GM12874 (cell line): ENCODE measurements around the gene ADAM12.

Source experiments
- CTCF ChIP-seq: IDR thresholded peaks from 2 replicates; pipeline ENCODE4 v1.5.1; 2011; ENCODE audit warnings: low read depth, mild to moderate bottlenecking, control low read depth, low read length, moderate library complexity; ENCODE audit not compliant: insufficient read depth

The ADAM12 gene

GRCh38 chr10:126108693-126109092, 279.6 kb downstream of the ADAM12 start:
- no peak for TF ChIP-seq CTCF

GRCh38 chr10:126104767-126105166, 283.5 kb downstream of the ADAM12 start:
- TF ChIP-seq CTCF, result no peak

DNA sequence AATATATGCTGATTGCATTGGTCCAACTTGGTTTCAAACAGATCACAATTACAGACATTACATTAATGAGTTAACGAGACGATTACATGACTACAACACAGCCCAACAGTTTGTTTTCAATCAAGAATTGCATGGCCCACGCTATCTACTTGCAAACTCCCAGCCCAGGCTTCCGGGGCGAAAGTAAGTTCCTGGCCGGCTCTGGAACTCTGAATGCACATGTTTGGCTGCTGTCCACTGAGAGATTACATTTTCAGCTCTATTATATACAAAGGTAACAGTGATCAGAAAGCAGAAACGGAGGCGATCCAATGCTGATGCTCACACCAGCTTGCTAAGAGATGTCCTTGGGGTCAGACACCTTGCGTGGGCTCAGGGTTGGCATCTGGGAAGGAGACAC, 285.6 kb downstream of the ADAM12 start:
- TF ChIP-seq CTCF, result no peak

DNA sequence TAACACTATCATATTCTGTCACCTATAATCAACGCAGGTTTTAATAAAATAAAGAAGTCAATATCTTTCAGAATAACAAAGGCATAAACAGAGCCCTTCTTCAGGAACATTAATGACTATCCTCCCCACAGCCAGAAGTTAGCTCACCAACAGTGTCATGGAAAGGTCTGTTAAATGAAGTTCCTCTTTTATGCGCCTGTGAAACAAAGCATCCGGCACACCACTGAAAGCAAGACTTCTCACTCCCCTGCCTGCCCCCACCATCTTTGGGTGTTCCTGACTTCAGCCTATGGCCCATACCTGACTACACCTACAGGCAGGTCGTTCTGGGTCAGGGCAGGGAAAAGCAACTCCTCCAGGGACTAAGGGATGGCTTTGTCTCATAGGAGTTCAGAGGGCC, 286.5 kb downstream of the ADAM12 start:
- TF ChIP-seq CTCF, result no peak

DNA sequence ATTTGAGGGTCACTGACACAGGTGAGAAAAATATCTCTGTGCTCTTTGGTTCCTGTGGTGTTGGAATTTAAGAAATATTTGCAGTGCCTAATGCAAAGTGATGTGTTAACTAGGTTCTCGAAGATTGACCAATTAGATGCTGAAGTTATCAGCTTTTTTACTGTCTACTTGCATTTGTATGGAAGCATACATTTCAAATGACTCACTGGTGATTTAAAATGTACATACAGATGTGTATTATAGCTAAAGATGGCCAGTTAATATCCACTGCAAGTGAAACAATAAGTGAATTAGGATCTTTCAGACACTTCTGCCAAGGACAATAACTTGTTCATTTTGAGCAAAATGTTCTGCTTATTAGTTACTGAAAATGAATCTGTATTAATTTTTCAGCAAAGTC, 287.0 kb downstream of the ADAM12 start:
- no peak for TF ChIP-seq CTCF

DNA sequence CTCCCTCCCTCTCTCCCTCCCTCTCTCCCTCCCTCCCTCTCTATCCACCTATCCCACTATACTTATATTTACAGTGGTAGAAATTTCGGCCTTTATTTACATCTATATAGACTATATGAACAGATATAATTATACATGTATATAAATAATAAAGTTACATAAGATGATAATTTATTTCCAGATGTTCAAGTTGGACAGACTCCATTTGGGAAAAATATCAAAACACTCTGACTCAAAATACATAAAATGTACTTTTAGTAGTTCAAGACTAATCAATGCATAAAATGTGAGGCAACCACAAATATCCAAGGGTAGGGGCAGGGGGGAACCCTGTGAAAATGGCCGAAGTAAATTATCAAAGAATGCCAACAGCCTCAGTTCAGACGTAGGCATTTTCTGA, 288.9 kb downstream of the ADAM12 start:
- TF ChIP-seq CTCF, result no peak

DNA sequence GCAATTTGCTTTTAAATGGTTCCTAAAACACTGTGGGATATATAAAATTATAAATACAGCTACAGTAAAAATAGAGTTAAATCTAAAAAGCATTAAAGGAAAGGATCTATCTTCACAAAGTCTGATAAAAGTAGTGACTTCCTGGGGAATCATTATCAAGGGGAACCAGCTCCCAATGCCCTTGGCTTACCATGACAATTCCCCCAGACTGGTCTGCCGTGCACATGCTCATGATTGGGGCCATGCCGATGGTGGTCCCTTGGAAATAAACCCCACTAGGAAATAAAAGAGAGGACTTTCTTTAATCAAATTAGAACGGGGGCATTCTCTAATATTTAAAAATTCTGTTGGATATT, 290.1 kb downstream of the ADAM12 start:
- TF ChIP-seq CTCF, result no peak
